MG63 (cell line): ENCODE data around the gene GPR4. TPM values are rescaled to one million over a fixed set of nuclear protein-coding genes. Genes with fewer than 3 reads are reported as not detected.

Experiments
- DNase-seq: peaks from one replicate; pipeline ENCODE4 v3.0.0-alpha.2; 2020
- H3K27me3 ChIP-seq: fragments of 250-450 bp; sonication (Bioruptor Pico); 2 replicates; pipeline ENCODE4 v1.5.1; 2020; ENCODE audit warnings: mild to moderate bottlenecking, moderate library complexity
- H3K36me3 ChIP-seq: fragments of 250-450 bp; sonication (Bioruptor Pico); 2 replicates; pipeline ENCODE4 v1.5.1; 2020; ENCODE audit warnings: mild to moderate bottlenecking, moderate library complexity
- H3K4me3 ChIP-seq: fragments of 250-450 bp; sonication (Bioruptor Pico); 2 replicates; pipeline ENCODE4 v1.5.1; 2020; ENCODE audit warnings: mild to moderate bottlenecking, moderate library complexity
- H3K9me3 ChIP-seq: fragments of 250-450 bp; sonication (Bioruptor Pico); 2 replicates; pipeline ENCODE4 v1.5.1; 2020; ENCODE audit warnings: mild to moderate bottlenecking, moderate library complexity
- total RNA-seq: library from RNA; depleted of rRNA; stranded (reverse); fragments of >200 nt; shearing (Covaris generic); gene quantifications from 2 replicates; pipeline ENCODE4 v1.2.3, GENCODE V29; 2014; ENCODE audit warnings: low replicate concordance

Gene GPR4
- total RNA-seq, 1 experiment from 2014 or later = not detected

DNA sequence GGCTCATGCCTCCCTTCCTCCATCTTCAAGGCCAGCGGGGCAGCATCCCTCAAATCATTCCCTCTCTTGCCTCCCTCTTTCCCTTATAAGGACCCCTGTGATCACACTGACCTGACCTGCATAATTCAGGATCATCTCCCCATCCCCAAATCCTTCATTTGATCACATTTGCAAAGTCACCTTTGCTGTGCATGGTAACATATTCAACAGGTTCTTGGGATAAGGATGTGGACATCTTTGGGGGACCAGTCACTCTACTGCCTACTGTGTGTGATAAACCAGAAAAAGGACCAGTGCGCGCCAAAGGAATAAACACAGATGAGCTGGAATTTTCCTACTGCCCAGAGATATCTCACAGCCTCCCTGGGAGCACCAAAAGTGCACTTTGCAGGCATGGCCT lies 25.3 kb downstream of the GPR4 start:
- no peak overlapping the region for H3K4me3 ChIP-seq
- H3K27me3 ChIP-seq = no peaks in the 10 kb centered on the region
- no peaks in the 10 kb centered on the region for H3K9me3 ChIP-seq
- peaks cover 8% of the 10 kb centered on the region for H3K36me3 ChIP-seq
- DNase-seq = no peak

- Histone ChIP-seq H3K36me3 (peaks cover 5% of the 10 kb centered on the region), H3K27me3 (no peaks in the 10 kb centered on the region), H3K4me3 (no peak overlapping the region), H3K9me3 (no peaks in the 10 kb centered on the region)
- DNase-seq = no peak
Measured at GRCh38 chr19:45575216-45575615, 26.8 kb downstream of the GPR4 start.

- no peaks in the 10 kb centered on the region for H3K9me3 ChIP-seq
- H3K27me3 ChIP-seq = no peaks in the 10 kb centered on the region
- DNase-seq = no peak
- peaks cover 5% of the 10 kb centered on the region for H3K36me3 ChIP-seq
- H3K4me3 ChIP-seq = no peak overlapping the region
Measured at GRCh38 chr19:45574526-45574925, 27.5 kb downstream of the GPR4 start.

- DNase-seq = no peak
- H3K4me3 ChIP-seq = no peak overlapping the region
- no peaks in the 10 kb centered on the region for H3K9me3 ChIP-seq
- no peaks in the 10 kb centered on the region for H3K27me3 ChIP-seq
- H3K36me3 ChIP-seq = peaks cover 5% of the 10 kb centered on the region
Measured at GRCh38 chr19:45571457-45572220, 30.4 kb downstream of the GPR4 start.

DNA sequence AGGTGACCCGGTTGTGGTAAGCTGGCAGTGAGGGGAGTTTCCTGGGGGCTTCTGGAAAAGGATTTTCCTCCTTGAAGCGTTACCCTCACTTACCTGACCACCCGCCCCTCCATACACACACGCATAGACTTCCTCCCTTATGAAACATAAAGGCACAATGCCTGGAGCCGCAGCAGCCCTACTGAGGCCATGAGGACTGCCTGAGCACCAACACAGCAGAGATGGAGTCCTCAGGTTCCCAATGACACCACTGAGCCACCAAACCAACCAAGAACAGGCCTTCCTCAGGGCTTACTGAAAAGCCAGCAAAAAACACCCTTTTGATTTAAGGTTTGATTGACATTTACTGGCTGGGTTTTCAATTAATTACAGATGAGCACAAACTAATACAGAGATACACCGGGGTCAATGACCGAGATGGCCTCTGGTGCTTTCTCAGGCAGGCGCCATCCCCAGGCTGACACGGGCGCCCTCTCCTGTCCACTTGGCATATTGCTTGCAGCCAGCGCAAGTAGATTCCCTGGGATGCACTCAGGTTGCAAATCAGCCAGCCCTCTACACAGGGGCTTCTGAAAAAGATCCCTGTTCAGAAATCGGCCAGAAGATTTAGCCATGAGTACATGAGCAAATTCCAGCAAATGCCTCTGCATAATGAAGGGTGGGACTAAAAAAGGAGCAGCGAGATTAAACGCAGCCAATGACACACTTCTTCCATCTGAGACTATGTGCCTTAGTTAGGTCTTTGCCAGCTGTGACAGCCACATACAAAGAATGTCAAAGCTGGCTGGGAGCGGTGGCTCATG lies 32.2 kb downstream of the GPR4 start:
- no peaks in the 10 kb centered on the region for H3K27me3 ChIP-seq
- no peaks in the 10 kb centered on the region for H3K9me3 ChIP-seq
- H3K4me3 ChIP-seq = no peak overlapping the region
- DNase-seq = peak; percentile 60
- H3K36me3 ChIP-seq = peaks cover 4% of the 10 kb centered on the region

DNA sequence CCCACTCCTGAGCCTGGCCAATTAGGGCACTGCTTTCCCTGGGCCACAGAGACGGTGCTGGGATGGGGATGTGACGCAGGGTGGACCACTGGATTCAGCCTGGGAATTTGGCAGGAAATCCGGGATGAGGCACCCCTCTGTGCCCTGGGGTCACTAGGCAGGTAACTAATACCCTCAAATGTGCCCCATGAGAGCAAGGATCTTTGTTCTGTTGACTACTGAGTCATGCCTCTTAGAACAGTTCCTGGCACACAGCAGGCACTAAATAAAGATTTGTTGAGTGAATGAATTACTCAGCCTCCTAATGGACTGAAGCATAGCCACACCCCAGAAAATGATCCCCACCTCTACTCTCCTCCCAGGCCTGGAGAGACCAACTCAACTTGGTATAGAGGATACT lies 33.3 kb downstream of the GPR4 start:
- Histone ChIP-seq H3K4me3 (no peak overlapping the region), H3K9me3 (no peaks in the 10 kb centered on the region), H3K27me3 (no peaks in the 10 kb centered on the region), H3K36me3 (no peaks in the 10 kb centered on the region)
- peak; percentile 69 for DNase-seq

- Histone ChIP-seq H3K27me3 (no peaks in the 10 kb centered on the region), H3K9me3 (no peaks in the 10 kb centered on the region), H3K4me3 (no peak overlapping the region), H3K36me3 (no peaks in the 10 kb centered on the region)
- DNase-seq = no peak
Measured at GRCh38 chr19:45567609-45568008, 34.4 kb downstream of the GPR4 start.

DNA sequence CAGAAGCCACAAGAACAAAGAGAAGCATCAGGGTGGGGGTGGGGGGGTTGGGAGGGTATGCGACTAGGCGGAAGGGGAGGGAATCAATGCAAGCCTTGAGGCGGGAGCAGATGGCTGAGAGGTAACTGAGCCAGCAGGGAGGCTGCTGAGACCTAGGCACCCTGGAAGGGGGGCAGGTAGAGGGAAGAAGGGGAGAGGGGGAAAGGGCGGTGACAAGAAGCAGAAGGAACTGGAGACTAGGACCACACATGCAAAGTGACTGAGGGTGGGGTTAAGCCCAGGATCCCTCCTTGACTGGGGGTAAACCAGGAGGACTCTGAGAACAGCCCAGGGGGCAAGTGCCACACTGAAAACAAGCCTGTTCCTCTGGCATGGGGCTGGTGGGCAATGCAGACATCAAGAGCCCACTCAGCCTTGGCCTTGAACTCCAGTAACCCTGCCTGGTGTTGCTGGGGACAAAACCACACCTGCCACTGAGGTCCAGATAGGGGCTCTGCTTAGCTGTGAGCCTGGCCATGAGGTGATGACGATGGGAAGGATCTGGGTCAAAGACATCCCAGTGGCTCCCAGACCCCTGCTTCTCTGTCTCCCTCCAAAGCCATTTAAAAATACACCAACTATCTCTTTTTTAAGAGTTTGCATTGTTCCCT lies 37.8 kb downstream of the GPR4 start:
- Histone ChIP-seq H3K27me3 (no peaks in the 10 kb centered on the region), H3K4me3 (no peak overlapping the region), H3K36me3 (no peaks in the 10 kb centered on the region; the same call in 1 of the 2 replicates), H3K9me3 (no peaks in the 10 kb centered on the region)
- DNase-seq = no peak

DNA sequence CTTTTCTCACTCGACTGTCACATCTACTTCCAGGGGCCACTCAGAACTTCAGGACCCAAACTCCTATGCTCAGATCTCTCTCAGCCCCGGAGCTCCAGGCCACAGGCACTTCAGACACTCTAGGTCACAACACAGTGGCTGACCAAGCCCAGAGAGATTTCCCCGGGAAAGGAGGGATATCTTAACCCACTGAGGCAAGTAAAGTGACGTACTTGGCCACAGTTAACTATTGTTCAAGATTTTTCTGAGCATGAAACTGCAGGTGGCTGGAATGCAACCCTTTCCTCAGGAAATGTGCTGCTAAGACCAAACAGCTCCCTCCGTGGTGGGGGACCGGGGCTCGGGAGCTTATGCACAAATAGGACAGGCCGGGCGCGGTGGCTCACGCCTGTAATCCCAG lies 41.3 kb downstream of the GPR4 start:
- no peaks in the 10 kb centered on the region; the same call in 1 of the 2 replicates for H3K36me3 ChIP-seq
- no peak for DNase-seq
- no peak overlapping the region for H3K4me3 ChIP-seq
- H3K9me3 ChIP-seq = no peaks in the 10 kb centered on the region
- no peaks in the 10 kb centered on the region for H3K27me3 ChIP-seq

- no peak overlapping the region for H3K4me3 ChIP-seq
- H3K27me3 ChIP-seq = no peaks in the 10 kb centered on the region
- no peaks in the 10 kb centered on the region; the same call in 1 of the 2 replicates for H3K36me3 ChIP-seq
- DNase-seq = no peak
- H3K9me3 ChIP-seq = no peaks in the 10 kb centered on the region
Measured at GRCh38 chr19:45560038-45560437, 42.0 kb downstream of the GPR4 start.

- no peak overlapping the region for H3K4me3 ChIP-seq
- no peaks in the 10 kb centered on the region; the same call in 1 of the 2 replicates for H3K36me3 ChIP-seq
- no peak for DNase-seq
- H3K27me3 ChIP-seq = no peaks in the 10 kb centered on the region
- H3K9me3 ChIP-seq = no peaks in the 10 kb centered on the region
Measured at GRCh38 chr19:45558399-45558878, 43.6 kb downstream of the GPR4 start.

DNA sequence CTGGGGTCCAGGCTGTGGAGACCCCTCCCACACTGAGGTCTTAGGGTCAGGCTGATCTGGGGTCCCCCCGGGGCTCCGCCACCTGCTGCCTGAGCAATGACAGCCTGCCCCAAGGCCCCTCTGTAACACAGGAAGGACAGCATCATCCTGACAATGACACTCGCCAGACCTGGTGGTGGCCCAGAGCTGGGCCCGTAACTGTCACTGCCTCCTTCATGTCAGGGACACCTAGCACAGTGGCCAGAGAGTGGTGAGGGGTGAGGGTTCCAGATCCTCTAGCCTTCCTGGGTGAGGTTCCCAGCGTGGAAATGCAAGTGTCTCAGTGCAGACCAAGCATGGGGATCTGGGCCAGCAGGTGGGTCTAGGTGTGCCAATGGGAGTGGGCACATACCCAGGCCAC lies 45.2 kb downstream of the GPR4 start:
- no peak for DNase-seq
- Histone ChIP-seq H3K9me3 (no peaks in the 10 kb centered on the region), H3K4me3 (no peak overlapping the region)

DNA sequence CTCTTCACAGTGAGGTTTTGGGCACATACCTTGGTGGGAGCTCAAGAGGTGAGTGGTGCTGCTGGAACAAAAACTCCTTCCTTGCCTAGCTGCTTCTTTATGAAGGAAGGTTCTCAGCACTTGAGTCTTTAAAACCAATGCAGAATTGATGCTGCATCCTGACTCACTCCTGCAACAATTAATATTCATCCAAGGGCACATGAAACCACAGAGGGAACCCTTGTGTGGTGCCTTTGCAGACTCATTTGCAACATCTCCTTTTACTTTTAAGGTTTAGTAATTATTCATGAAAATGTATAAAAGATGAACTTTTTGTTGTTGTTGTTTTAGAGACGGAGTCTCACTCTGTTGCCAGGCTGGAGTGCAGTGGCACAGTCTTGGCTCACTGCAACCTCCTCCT lies 47.5 kb downstream of the GPR4 start:
- H3K4me3 ChIP-seq = no peak overlapping the region
- H3K27me3 ChIP-seq = no peaks in the 10 kb centered on the region
- no peak for DNase-seq
- no peaks in the 10 kb centered on the region for H3K9me3 ChIP-seq
- H3K36me3 ChIP-seq = peaks cover 9% of the 10 kb centered on the region

More for the DNA sequence above, 45.2 kb downstream of the GPR4 start:
- Histone ChIP-seq H3K36me3 (peaks cover 9% of the 10 kb centered on the region), H3K27me3 (no peaks in the 10 kb centered on the region)

DNA sequence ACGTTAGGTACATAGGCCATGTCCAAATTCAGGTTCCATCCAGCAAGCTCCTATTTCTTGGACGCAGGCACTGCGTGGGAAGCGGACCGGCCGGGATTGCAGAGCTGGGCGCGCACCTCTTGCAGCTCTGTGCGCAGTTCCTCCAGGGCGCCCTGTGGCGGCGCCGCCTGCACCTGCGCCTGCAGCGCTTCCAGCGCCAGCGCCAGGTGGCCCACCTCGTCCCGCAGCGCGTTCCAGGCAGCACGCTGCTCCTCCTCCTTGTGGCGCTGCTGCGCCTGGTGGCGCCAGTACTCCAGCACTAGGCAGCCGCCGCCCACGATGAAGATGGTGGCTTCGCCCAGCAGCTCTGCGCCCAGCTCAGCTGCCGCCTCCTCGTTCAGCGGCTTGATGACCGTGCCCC lies 48.5 kb downstream of the GPR4 start:
- H3K36me3 ChIP-seq = peaks cover 9% of the 10 kb centered on the region
- DNase-seq = no peak
- no peaks in the 10 kb centered on the region for H3K27me3 ChIP-seq
- no peak overlapping the region for H3K4me3 ChIP-seq
- H3K9me3 ChIP-seq = no peaks in the 10 kb centered on the region

DNA sequence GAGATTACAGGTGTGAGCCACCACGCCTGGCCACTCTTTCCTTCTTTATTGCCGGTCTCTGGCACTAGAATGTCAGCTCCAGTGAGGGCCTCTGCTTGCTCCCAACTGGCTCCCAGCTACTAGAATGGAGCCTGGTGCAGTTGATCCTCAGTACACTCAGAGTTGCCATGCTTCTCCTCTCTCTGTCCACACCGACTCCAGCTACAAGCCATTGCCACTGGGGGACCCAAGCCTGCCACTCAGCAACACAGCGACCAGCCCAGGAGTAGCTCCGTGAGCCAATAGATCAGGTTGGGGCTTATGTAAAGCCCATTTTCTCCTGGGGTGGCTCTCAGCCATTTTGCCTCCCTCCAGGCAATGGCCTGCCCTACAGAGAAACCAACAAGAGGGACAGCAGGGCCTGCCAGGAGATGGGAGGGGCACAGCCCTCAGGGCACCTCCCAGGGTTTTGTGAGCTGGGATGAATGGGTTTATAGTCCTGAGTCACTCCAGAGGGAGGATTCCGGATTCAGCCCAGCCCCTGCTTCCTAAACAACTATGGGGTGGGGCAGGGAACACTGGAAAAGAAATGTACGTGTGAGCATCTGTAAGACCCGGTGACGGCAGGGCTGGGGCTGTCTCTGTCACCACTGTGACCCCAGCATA lies 53.9 kb downstream of the GPR4 start:
- H3K4me3 ChIP-seq = no peak overlapping the region

DNA sequence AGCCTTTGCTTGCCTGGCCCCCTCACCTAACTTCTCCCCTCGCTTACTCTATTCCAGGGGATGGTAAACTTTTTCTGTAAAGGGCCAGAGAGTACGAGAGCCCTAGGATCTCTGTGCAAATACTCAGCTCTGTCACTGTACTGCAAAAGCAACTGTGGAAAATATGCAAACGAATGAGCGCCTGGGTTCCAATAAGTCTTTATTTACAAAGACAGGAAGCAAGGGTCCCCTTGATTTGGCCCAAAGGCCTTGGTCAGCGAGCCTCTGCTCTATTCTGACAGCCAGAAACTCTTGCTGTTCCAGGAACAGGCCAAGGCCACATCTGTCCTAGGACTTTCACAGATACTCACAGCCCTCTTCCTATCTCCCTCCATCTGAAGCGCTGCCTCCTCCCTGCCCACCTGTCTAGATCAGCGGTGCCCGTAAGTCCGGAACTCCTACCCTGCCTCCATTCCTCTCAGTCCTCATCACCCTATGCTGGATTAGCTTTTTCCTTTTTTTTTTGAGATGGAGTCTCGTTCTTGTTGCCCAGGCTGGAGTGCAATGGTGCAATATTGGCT lies 54.7 kb downstream of the GPR4 start:
- H3K9me3 ChIP-seq = no peaks in the 10 kb centered on the region
- no peaks in the 10 kb centered on the region for H3K27me3 ChIP-seq
- H3K36me3 ChIP-seq = no peaks in the 10 kb centered on the region
- no peak for DNase-seq
- no peak overlapping the region for H3K4me3 ChIP-seq

More for the DNA sequence above, 53.9 kb downstream of the GPR4 start:
- Histone ChIP-seq H3K9me3 (no peaks in the 10 kb centered on the region), H3K36me3 (peaks cover 7% of the 10 kb centered on the region), H3K27me3 (no peaks in the 10 kb centered on the region)
- peak; percentile 94 for DNase-seq
